LNCaP clone FGC (cell line): Measurements from ENCODE around the gene RET.

Experiments used
- DNase-seq: peaks from one replicate; pipeline ENCODE4 v3.0.0-alpha.2; 2011; ENCODE audit warnings: low read depth
- H3K4me3 ChIP-seq: 2 replicates; pipeline ENCODE4 v1.5.1; 2011; ENCODE audit warnings: mild to moderate bottlenecking, low read depth, low read length, control low read depth
- CTCF ChIP-seq: IDR thresholded peaks from 2 replicates; pipeline ENCODE4 v1.5.1; 2012; ENCODE audit warnings: mild to moderate bottlenecking; ENCODE audit not compliant: control insufficient read depth, insufficient read depth; ENCODE audit errors: extremely low read depth

The RET gene

GRCh38 chr10:43062402-43063160, 14.3 kb upstream of the RET start:
- no peak overlapping the region for H3K4me3 ChIP-seq
- no peak for TF ChIP-seq CTCF
- DNase-seq, result no peak

- no peak overlapping the region for H3K4me3 ChIP-seq
- DNase-seq, result no peak
- TF ChIP-seq CTCF, result no peak
Measured at GRCh38 chr10:43064331-43065075, 12.4 kb upstream of the RET start.

- no peak overlapping the region for H3K4me3 ChIP-seq
- TF ChIP-seq CTCF, result no peak
- DNase-seq, result no peak
Measured at GRCh38 chr10:43065234-43065633, 11.6 kb upstream of the RET start.

- DNase-seq, result no peak
- no peak overlapping the region for H3K4me3 ChIP-seq
- TF ChIP-seq CTCF, result no peak
Measured at GRCh38 chr10:43065761-43066160, 11.1 kb upstream of the RET start.

- TF ChIP-seq CTCF, result no peak
Measured at GRCh38 chr10:43066481-43066880, 10.4 kb upstream of the RET start.

GRCh38 chr10:43067391-43068135, 9.3 kb upstream of the RET start:
- H3K4me3 ChIP-seq, result no peak overlapping the region
- no peak for TF ChIP-seq CTCF
- no peak for DNase-seq

More at GRCh38 chr10:43066481-43066880, 10.4 kb upstream of the RET start:
- no peak overlapping the region for H3K4me3 ChIP-seq
- DNase-seq, result no peak
